Nephron progenitor cell (in vitro differentiated cells): ENCODE results near the gene DLL3.

Experiments used
- DNase-seq: peaks from one replicate; pipeline ENCODE4 v3.0.0; 2021
- H3K27ac Mint-ChIP-seq: 2 replicates; pipeline ENCODE4 v1.8.0; 2021; ENCODE audit warnings: mild to moderate bottlenecking, moderate library complexity, mixed read lengths
- H3K27me3 Mint-ChIP-seq: 2 replicates; pipeline ENCODE4 v1.8.0; 2021; ENCODE audit warnings: mild to moderate bottlenecking, low read depth, mixed read lengths; ENCODE audit not compliant: poor library complexity
- H3K36me3 Mint-ChIP-seq: 2 replicates; pipeline ENCODE4 v1.8.0; 2021; ENCODE audit warnings: low read depth, mixed read lengths
- H3K4me1 Mint-ChIP-seq: 2 replicates; pipeline ENCODE4 v1.8.0; 2021; ENCODE audit warnings: mixed read lengths
- H3K4me3 Mint-ChIP-seq: 2 replicates; pipeline ENCODE4 v1.8.0; 2021; ENCODE audit warnings: mild to moderate bottlenecking, moderate library complexity, mixed read lengths
- H3K9me3 Mint-ChIP-seq: 2 replicates; pipeline ENCODE4 v1.8.0; 2021; ENCODE audit warnings: mild to moderate bottlenecking, moderate library complexity, mixed read lengths
- TF ChIP-seq, protein P1 (sequence below): fragments of 200-600 bp; sonication (generic); IDR thresholded peaks from 2 replicates; pipeline ENCODE4 v1.5.0; 2021; ENCODE audit warnings: antibody characterized with exemption

DLL3 gene

DNA sequence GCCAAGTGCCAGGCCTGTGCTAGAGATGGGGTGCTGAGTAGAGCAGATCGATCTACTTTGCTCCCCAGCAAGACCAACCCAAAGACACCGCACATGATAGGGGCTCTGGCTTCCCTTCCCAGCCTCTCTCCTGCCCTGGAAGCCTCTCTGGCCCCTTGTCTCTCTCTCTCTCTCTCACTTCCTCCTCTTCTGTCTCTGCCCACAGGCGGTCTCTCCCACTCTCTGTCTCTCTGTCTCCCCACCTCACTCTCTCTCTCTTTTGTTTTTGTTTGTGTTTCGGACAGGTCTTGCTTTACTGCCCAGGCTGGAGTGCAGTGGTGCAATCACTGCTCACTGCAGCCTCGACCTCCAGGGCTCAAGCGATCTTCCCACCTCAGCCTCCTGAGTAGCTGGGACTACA, 17.5 kb downstream of the DLL3 start:
- H3K4me3 Mint-ChIP-seq, result peak overlapping the region; percentile 86
- TF ChIP-seq, protein P1, sequence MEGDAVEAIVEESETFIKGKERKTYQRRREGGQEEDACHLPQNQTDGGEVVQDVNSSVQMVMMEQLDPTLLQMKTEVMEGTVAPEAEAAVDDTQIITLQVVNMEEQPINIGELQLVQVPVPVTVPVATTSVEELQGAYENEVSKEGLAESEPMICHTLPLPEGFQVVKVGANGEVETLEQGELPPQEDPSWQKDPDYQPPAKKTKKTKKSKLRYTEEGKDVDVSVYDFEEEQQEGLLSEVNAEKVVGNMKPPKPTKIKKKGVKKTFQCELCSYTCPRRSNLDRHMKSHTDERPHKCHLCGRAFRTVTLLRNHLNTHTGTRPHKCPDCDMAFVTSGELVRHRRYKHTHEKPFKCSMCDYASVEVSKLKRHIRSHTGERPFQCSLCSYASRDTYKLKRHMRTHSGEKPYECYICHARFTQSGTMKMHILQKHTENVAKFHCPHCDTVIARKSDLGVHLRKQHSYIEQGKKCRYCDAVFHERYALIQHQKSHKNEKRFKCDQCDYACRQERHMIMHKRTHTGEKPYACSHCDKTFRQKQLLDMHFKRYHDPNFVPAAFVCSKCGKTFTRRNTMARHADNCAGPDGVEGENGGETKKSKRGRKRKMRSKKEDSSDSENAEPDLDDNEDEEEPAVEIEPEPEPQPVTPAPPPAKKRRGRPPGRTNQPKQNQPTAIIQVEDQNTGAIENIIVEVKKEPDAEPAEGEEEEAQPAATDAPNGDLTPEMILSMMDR, result no peak
- H3K27me3 Mint-ChIP-seq, result peaks cover 27% of the 10 kb centered on the region
- H3K36me3 Mint-ChIP-seq, result peaks cover 5% of the 10 kb centered on the region
- H3K9me3 Mint-ChIP-seq, result no peaks in the 10 kb centered on the region
- peak overlapping the region; percentile 22 for H3K27ac Mint-ChIP-seq
- H3K4me1 Mint-ChIP-seq, result peaks cover 52% of the 10 kb centered on the region
- DNase-seq, result no peak

DNA sequence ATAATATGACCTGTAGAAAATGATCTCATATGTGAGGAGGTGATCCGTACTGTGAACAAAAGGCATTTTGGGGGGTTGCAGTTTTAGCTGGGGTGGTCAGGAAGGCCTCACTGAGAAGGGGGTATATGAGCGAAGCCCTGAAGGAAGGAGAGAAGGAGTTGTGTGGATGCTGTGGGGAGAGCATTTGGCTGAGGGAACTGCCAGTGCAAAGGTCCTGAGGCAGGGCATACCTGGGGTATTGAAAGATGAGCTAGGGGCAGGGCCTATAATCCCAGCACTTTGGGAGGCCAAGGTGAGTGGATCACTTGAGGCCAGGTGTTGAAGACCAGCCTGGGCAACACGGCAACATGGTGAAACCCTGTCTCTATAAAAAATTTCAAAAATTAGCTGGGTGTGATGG, 18.7 kb downstream of the DLL3 start:
- peak overlapping the region; percentile 86 for H3K4me3 Mint-ChIP-seq
- peaks cover 5% of the 10 kb centered on the region for H3K36me3 Mint-ChIP-seq
- no peaks in the 10 kb centered on the region for H3K9me3 Mint-ChIP-seq

DNA sequence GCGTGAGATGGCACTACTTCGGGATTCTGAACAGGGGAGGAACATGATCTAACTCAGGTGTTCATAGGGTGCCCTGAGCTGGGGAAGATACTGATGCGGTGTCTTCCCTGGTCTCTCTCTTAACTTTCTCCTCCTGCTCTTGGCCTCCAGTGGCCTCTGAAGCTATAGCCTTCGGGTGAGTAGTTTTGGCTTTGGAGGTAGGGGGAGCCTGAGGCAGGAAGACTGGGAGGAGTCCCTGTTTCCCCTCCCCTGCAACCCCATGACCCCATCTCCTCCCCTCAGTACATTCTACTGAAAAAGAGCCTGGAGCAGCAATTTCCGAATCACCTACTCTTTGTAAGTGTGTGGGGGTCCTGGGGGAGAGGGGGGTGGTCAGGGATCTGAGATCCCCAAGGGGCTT, 19.7 kb downstream of the DLL3 start:
- peaks cover 27% of the 10 kb centered on the region for H3K27me3 Mint-ChIP-seq
- H3K27ac Mint-ChIP-seq, result peak overlapping the region; percentile 99
- TF ChIP-seq, protein P1, result no peak
- DNase-seq, result no peak
- peaks cover 12% of the 10 kb centered on the region for H3K36me3 Mint-ChIP-seq
- H3K9me3 Mint-ChIP-seq, result no peaks in the 10 kb centered on the region
- peaks cover 57% of the 10 kb centered on the region for H3K4me1 Mint-ChIP-seq
- H3K4me3 Mint-ChIP-seq, result peak overlapping the region; percentile 77

More for the DNA sequence above, 18.7 kb downstream of the DLL3 start:
- DNase-seq, result no peak
- Mint-ChIP-seq H3K27me3 (peaks cover 27% of the 10 kb centered on the region), H3K27ac (peak overlapping the region; percentile 17), H3K4me1 (peaks cover 57% of the 10 kb centered on the region)
- TF ChIP-seq, protein P1, result no peak

DNA sequence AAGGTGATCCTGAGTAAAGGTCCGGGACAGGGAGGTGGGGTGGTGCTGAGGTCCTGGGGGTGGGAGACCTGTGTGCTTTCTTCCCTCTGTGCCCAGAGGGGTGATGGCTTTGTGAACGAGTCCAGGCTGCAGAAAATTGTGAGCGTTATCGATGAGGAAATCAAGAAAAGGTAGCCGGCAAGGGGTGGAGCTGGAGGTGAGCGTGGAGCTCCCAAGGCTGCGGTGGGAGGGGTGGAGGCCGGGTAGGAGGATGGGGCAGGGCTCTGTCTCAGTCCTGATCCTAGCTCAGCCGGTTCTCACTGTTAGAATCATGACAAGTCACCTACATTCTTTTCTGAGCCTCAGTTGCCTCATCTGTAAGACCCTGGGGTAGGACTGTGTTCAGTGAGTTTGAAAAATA, 20.2 kb downstream of the DLL3 start:
- Mint-ChIP-seq H3K27me3 (peaks cover 27% of the 10 kb centered on the region), H3K4me3 (peak overlapping the region; percentile 77), H3K4me1 (peaks cover 57% of the 10 kb centered on the region), H3K27ac (peak overlapping the region; percentile 99), H3K9me3 (no peaks in the 10 kb centered on the region), H3K36me3 (peaks cover 12% of the 10 kb centered on the region)
- DNase-seq, result no peak
- TF ChIP-seq, protein P1, result no peak

DNA sequence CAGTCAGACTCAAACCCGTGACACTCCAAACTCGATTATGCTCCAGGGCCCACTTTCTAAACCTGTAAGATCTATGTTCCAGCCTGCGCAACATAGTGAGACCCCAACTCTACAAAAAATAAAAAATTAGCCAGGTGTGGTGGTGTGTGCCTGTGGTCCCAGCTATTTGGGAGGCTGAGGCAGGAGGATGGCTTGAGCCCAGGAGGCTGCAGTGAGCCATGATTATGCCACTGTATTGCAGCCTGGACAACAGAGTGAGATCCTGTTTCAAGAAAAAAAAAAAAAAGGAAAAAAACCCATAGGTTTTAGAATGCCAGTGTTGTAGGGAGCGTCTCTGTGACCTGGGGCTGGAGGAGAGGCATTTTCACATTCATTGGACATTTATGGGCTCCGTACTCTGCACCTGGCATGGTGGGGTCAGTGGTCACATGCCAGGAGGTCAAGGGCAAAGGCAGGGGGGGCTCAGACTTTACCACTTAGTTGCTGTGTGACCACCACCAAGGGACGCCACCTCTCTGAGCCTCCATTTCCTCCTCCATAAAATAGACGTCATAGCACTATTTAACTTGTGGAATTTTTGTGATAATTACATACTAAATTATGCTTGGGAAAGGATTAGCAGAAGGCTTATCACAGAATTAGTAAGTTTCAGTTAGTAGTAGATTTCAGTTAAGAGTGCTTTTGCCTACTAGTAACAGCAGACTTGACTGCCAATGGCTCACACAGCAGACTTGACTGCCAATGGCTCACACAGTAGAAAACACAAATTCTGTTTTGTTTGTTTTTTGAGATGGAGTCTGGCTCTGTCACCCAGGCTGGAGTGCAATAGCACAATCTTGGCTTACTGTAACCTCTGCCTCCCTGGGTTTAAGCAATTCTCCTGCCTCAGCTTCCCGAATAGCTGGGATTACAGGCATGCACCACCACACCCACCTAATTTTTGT, 22.1 kb downstream of the DLL3 start:
- H3K27me3 Mint-ChIP-seq, result peaks cover 17% of the 10 kb centered on the region
- H3K4me3 Mint-ChIP-seq, result no peak overlapping the region
- peaks cover 52% of the 10 kb centered on the region for H3K4me1 Mint-ChIP-seq
- peaks cover 4% of the 10 kb centered on the region for H3K9me3 Mint-ChIP-seq
- DNase-seq, result no peak
- peaks cover 27% of the 10 kb centered on the region for H3K36me3 Mint-ChIP-seq
- peak overlapping the region; percentile 19 for H3K27ac Mint-ChIP-seq
- TF ChIP-seq, protein P1, result no peak
